H9 (cell line): ENCODE measurements around the gene NECAB2. TPM values are rescaled to one million over a fixed set of nuclear protein-coding genes. Genes with fewer than 3 reads are reported as not detected.

ENCODE experiments used
- DNase-seq: peaks from one replicate; pipeline ENCODE4 v3.0.0-alpha.2; 2017
- H2AFZ ChIP-seq: one replicate; pipeline ENCODE4 v1.6.1; 2013; ENCODE audit warnings: mild to moderate bottlenecking, low read length, control low read depth, moderate library complexity
- H2AK5ac ChIP-seq: 2 replicates; pipeline ENCODE4 v1.6.1; 2013; ENCODE audit warnings: low read length, control low read depth, mixed read lengths; ENCODE audit not compliant: insufficient read length
- H2BK120ac ChIP-seq: one replicate; pipeline ENCODE4 v1.6.1; 2013; ENCODE audit warnings: low read depth, mild to moderate bottlenecking, low read length, control low read depth, inconsistent platforms; ENCODE audit not compliant: poor library complexity, severe bottlenecking
- H2BK12ac ChIP-seq: 2 replicates; pipeline ENCODE4 v1.6.1; 2013; ENCODE audit warnings: low read length, control low read depth, mixed read lengths, low read depth; ENCODE audit not compliant: insufficient read length
- H2BK15ac ChIP-seq: 2 replicates; pipeline ENCODE4 v1.6.1; 2013; ENCODE audit warnings: low read depth, low read length, control low read depth
- H2BK20ac ChIP-seq: one replicate; pipeline ENCODE4 v1.6.1; 2013; ENCODE audit warnings: low read depth, mild to moderate bottlenecking, low read length, control low read depth, inconsistent platforms; ENCODE audit not compliant: poor library complexity, severe bottlenecking
- H2BK5ac ChIP-seq: 2 replicates; pipeline ENCODE4 v1.6.1; 2013; ENCODE audit warnings: low read length, control low read depth, mixed read lengths; ENCODE audit not compliant: insufficient read length
- H3K14ac ChIP-seq: 2 replicates; pipeline ENCODE4 v1.6.1; 2013; ENCODE audit warnings: low read length, control low read depth; ENCODE audit not compliant: insufficient read depth
- H3K18ac ChIP-seq: 2 replicates; pipeline ENCODE4 v1.6.1; 2013; ENCODE audit warnings: low read depth, mild to moderate bottlenecking, mixed read lengths, low read length, control low read depth; ENCODE audit not compliant: insufficient read length
- H3K23ac ChIP-seq: 2 replicates; pipeline ENCODE4 v1.6.1; 2013; ENCODE audit warnings: low read length, control low read depth, mixed read lengths, low read depth; ENCODE audit not compliant: insufficient read length
- H3K23me2 ChIP-seq: 2 replicates; pipeline ENCODE4 v1.6.1; 2013; ENCODE audit warnings: low read depth, mild to moderate bottlenecking, mixed read lengths, low read length, control low read depth; ENCODE audit not compliant: insufficient read length, poor library complexity, severe bottlenecking
- H3K27ac ChIP-seq: 2 replicates; pipeline ENCODE4 v1.5.1; 2013; ENCODE audit warnings: low read length, control low read depth, mixed read lengths, low read depth; ENCODE audit not compliant: insufficient read length
- H3K27me3 ChIP-seq: 2 replicates; pipeline ENCODE4 v1.6.1; 2013; ENCODE audit warnings: low read length, control low read depth, inconsistent platforms; ENCODE audit not compliant: insufficient read depth
- H3K4ac ChIP-seq: 2 replicates; pipeline ENCODE4 v1.6.1; 2013; ENCODE audit warnings: low read depth, mild to moderate bottlenecking, control low read depth, inconsistent platforms, low read length, moderate library complexity
- H3K4me1 ChIP-seq: 2 replicates; pipeline ENCODE4 v1.6.1; 2013; ENCODE audit warnings: low read length, control low read depth, inconsistent platforms; ENCODE audit not compliant: insufficient read depth
- H3K4me2 ChIP-seq: 2 replicates; pipeline ENCODE4 v1.6.1; 2013; ENCODE audit warnings: low read length, control low read depth, mixed read lengths; ENCODE audit not compliant: insufficient read length, insufficient read depth
- H3K56ac ChIP-seq: 2 replicates; pipeline ENCODE4 v1.6.1; 2013; ENCODE audit warnings: low read depth, mild to moderate bottlenecking, mixed read lengths, low read length, control low read depth; ENCODE audit not compliant: insufficient read length
- H3K79me1 ChIP-seq: 2 replicates; pipeline ENCODE4 v1.6.1; 2013; ENCODE audit warnings: low read depth, mild to moderate bottlenecking, moderate library complexity, low read length, control low read depth, inconsistent platforms; ENCODE audit not compliant: insufficient read depth, poor library complexity, severe bottlenecking
- H3K79me2 ChIP-seq: 2 replicates; pipeline ENCODE4 v1.6.1; 2013; ENCODE audit warnings: low read length, control low read depth, inconsistent platforms; ENCODE audit not compliant: insufficient read depth
- H3K9ac ChIP-seq: 2 replicates; pipeline ENCODE4 v1.6.1; 2013; ENCODE audit warnings: low read length, control low read depth, mixed read lengths; ENCODE audit not compliant: insufficient read length; ENCODE audit errors: extremely low read depth
- H3K9me3 ChIP-seq: one replicate; pipeline ENCODE4 v1.6.1; 2013; ENCODE audit warnings: low read depth, low read length, inconsistent platforms; ENCODE audit not compliant: control insufficient read depth
- H3T11ph ChIP-seq: one replicate; pipeline ENCODE4 v1.6.1; 2013; ENCODE audit warnings: mild to moderate bottlenecking, low read length, control low read depth, inconsistent platforms
- H4K20me1 ChIP-seq: one replicate; pipeline ENCODE4 v1.6.1; 2013; ENCODE audit not compliant: control insufficient read depth, insufficient read length, insufficient read depth
- H4K5ac ChIP-seq: 2 replicates; pipeline ENCODE4 v1.6.1; 2013; ENCODE audit warnings: low read depth, mild to moderate bottlenecking, mixed read lengths, low read length, control low read depth; ENCODE audit not compliant: insufficient read length
- H4K8ac ChIP-seq: replicated peaks from 2 replicates; pipeline ENCODE4 v1.6.1; 2013; ENCODE audit warnings: low read length, control low read depth, mixed read lengths, low read depth; ENCODE audit not compliant: insufficient read length
- H4K91ac ChIP-seq: 2 replicates; pipeline ENCODE4 v1.6.1; 2013; ENCODE audit warnings: low read depth, mild to moderate bottlenecking, moderate library complexity, mixed read lengths, low read length, control low read depth; ENCODE audit not compliant: insufficient read length
- H3K27ac Mint-ChIP-seq, 3 experiments: 2 replicates in 2 of 3; 3 replicates in 1 of 3; pipeline ENCODE4 v1.8.0; 2020 to 2021; ENCODE audit warnings: mixed read lengths in 3 of 3, mild to moderate bottlenecking in 1 of 3, moderate library complexity in 1 of 3
- H3K27me3 Mint-ChIP-seq: 2 replicates; pipeline ENCODE4 v1.8.0; 2021; ENCODE audit warnings: low read depth, mild to moderate bottlenecking, moderate library complexity, mixed read lengths
- H3K36me3 Mint-ChIP-seq, 3 experiments: 2 replicates in 2 of 3; 3 replicates in 1 of 3; pipeline ENCODE4 v1.8.0; 2020 to 2021; ENCODE audit warnings: low read depth in 3 of 3, mixed read lengths in 3 of 3; ENCODE audit not compliant: insufficient read depth in 1 of 3
- H3K4me1 Mint-ChIP-seq, 2 experiments: 2 replicates each; pipeline ENCODE4 v1.8.0; 2020; ENCODE audit warnings: mixed read lengths in 2 of 2
- H3K4me3 Mint-ChIP-seq, 2 experiments: 2 replicates in 1 of 2; 3 replicates in 1 of 2; pipeline ENCODE4 v1.8.0; 2020 to 2021; ENCODE audit warnings: mild to moderate bottlenecking in 2 of 2, mixed read lengths in 2 of 2, moderate library complexity in 1 of 2
- H3K9me3 Mint-ChIP-seq, 2 experiments: 2 replicates in 1 of 2; 3 replicates in 1 of 2; pipeline ENCODE4 v1.8.0; 2020; ENCODE audit warnings: mild to moderate bottlenecking in 2 of 2, mixed read lengths in 2 of 2, moderate library complexity in 1 of 2
- CTCF ChIP-seq: fragments of 200-600 bp; sonication (generic); conservative IDR thresholded peaks from 3 replicates; pipeline ENCODE4 v1.8.0; 2021; ENCODE audit warnings: antibody characterized with exemption, mild to moderate bottlenecking
- WGBS: extraction: QIAGEN DNeasy Blood & Tissue Kit; methylation state at CpG from one replicate; pipeline ENCODE4 v1.1.7; 2013; ENCODE audit warnings: missing lambda C conversion rate, low lambda C conversion rate, mixed read lengths; ENCODE audit not compliant: insufficient read length; ENCODE audit errors: extremely low coverage; 5-methylcytosine and 5-hydroxymethylcytosine counted together
- total RNA-seq: library from RNA; stranded (reverse); gene quantifications from 2 replicates; pipeline ENCODE4 v1.2.1, GENCODE V29; 2021

Gene NECAB2
- total RNA-seq, 1 experiment from 2014 or later = 12.6 TPM

GRCh38 chr16:84016477-84016876 lies 48.4 kb downstream of the NECAB2 start:
- H2BK120ac ChIP-seq = no peak overlapping the region
- H3K27me3 Mint-ChIP-seq = peaks cover 35% of the 10 kb centered on the region
- no peak overlapping the region for H3K4me3 Mint-ChIP-seq
- H3K23ac ChIP-seq = no peak overlapping the region
- H4K20me1 ChIP-seq = no peaks in the 10 kb centered on the region
- H3K36me3 Mint-ChIP-seq = peaks cover 2 to 12% (median 6%) of the 10 kb centered on the region in 3 experiments
- H3K4me1 Mint-ChIP-seq = peaks cover 8 to 17% of the 10 kb centered on the region in 2 experiments
- H3K18ac ChIP-seq = no peak overlapping the region
- H3K56ac ChIP-seq = no peak overlapping the region
- no peak overlapping the region for H3K4ac ChIP-seq
- H2BK12ac ChIP-seq = no peak overlapping the region
- no peak overlapping the region for H4K8ac ChIP-seq
- no peak overlapping the region for H2AFZ ChIP-seq
- no peak overlapping the region for H2BK15ac ChIP-seq
- H3K27ac ChIP-seq = no peak overlapping the region
- no peak overlapping the region for H3T11ph ChIP-seq
- H3K27me3 ChIP-seq = no peaks in the 10 kb centered on the region
- no peaks in the 10 kb centered on the region for H3K4me1 ChIP-seq
- no peak overlapping the region for H2BK20ac ChIP-seq
- H3K9me3 ChIP-seq = no peaks in the 10 kb centered on the region
- peaks cover 15 to 24% of the 10 kb centered on the region in 2 experiments for H3K9me3 Mint-ChIP-seq
- H3K27ac Mint-ChIP-seq = no peak overlapping the region
- no CpG with 5 or more reads among the region's 12 CpGs for WGBS
- H2AK5ac ChIP-seq = no peak overlapping the region
- H3K79me1 ChIP-seq = no peaks in the 10 kb centered on the region
- DNase-seq = no peak
- no peak overlapping the region for H2BK5ac ChIP-seq
- H3K79me2 ChIP-seq = no peaks in the 10 kb centered on the region
- H3K23me2 ChIP-seq = no peaks in the 10 kb centered on the region
- no peak overlapping the region for H4K5ac ChIP-seq
- TF ChIP-seq CTCF = no peak
- H3K4me2 ChIP-seq = no peak overlapping the region
- H3K9ac ChIP-seq = no peak overlapping the region
- no peak overlapping the region for H4K91ac ChIP-seq
- H3K14ac ChIP-seq = no peak overlapping the region
